ENCODE results near the gene C6orf132. TPM values are rescaled to one million over a fixed set of nuclear protein-coding genes. Genes with fewer than 3 reads are reported as not detected.

Gene C6orf132
- total RNA-seq, 1 donor from 2014 or later: 1.4 TPM

GRCh38 chr6:42182101-42182500 lies 39.7 kb upstream of the C6orf132 start:
- intact Hi-C loops (cut with micrococcal nuclease): no loop called here

GRCh38 chr6:42179945-42180313 lies 37.5 kb upstream of the C6orf132 start:
- H3K4me3 ChIP-seq: no peak overlapping the region
- no peak for TF ChIP-seq CTCF (IDR thresholded peaks at IDR 0.05; ENCODE audit: borderline replicate concordance)
- no peaks in the 10 kb centered on the region for H3K4me1 ChIP-seq
- peaks cover 23% of the 10 kb centered on the region for H3K27me3 ChIP-seq (ENCODE audit: low read depth)
- no peak overlapping the region for H3K27ac ChIP-seq (replicated peaks)
- H3K9me3 ChIP-seq (replicated peaks): no peaks in the 10 kb centered on the region
- H3K36me3 ChIP-seq: no peaks in the 10 kb centered on the region
- intact Hi-C loops (cut with micrococcal nuclease): no loop called here
- DNase-seq: no peak

More at GRCh38 chr6:42182101-42182500, 39.7 kb upstream of the C6orf132 start:
- no peak overlapping the region for H3K27ac ChIP-seq (replicated peaks)
- H3K4me3 ChIP-seq: no peak overlapping the region
- H3K4me1 ChIP-seq: no peaks in the 10 kb centered on the region
- no peak for TF ChIP-seq CTCF (IDR thresholded peaks at IDR 0.05; ENCODE audit: borderline replicate concordance)
- H3K36me3 ChIP-seq: no peaks in the 10 kb centered on the region
- H3K9me3 ChIP-seq (replicated peaks): no peaks in the 10 kb centered on the region
- DNase-seq: no peak
- peaks cover 23% of the 10 kb centered on the region for H3K27me3 ChIP-seq (ENCODE audit: low read depth)

GRCh38 chr6:42179261-42179944 lies 37.0 kb upstream of the C6orf132 start:
- Histone ChIP-seq H3K4me1 (no peaks in the 10 kb centered on the region), H3K9me3 (replicated peaks) (no peaks in the 10 kb centered on the region), H3K27ac (replicated peaks) (no peak overlapping the region), H3K27me3 (ENCODE audit: low read depth) (peaks cover 23% of the 10 kb centered on the region), H3K36me3 (no peaks in the 10 kb centered on the region), H3K4me3 (no peak overlapping the region)
- no peak for DNase-seq
- no peak for TF ChIP-seq CTCF (IDR thresholded peaks at IDR 0.05; ENCODE audit: borderline replicate concordance)
- intact Hi-C loops (cut with micrococcal nuclease): no loop called here

- no peak overlapping the region for H3K27ac ChIP-seq (replicated peaks)
- H3K4me3 ChIP-seq: no peak overlapping the region
- intact Hi-C loops (cut with micrococcal nuclease): no loop called here
- no peaks in the 10 kb centered on the region for H3K4me1 ChIP-seq
- H3K27me3 ChIP-seq (ENCODE audit: low read depth): peaks cover 23% of the 10 kb centered on the region
- TF ChIP-seq CTCF (IDR thresholded peaks at IDR 0.05; ENCODE audit: borderline replicate concordance): no peak
- H3K9me3 ChIP-seq (replicated peaks): no peaks in the 10 kb centered on the region
- no peak for DNase-seq
- H3K36me3 ChIP-seq: no peaks in the 10 kb centered on the region
Observed at GRCh38 chr6:42177514-42178364, 35.3 kb upstream of the C6orf132 start.

GRCh38 chr6:42176981-42177380 lies 34.6 kb upstream of the C6orf132 start:
- intact Hi-C loops (cut with micrococcal nuclease): no loop called here
- H3K4me1 ChIP-seq: no peaks in the 10 kb centered on the region
- H3K27ac ChIP-seq (replicated peaks): no peak overlapping the region
- peaks cover 23% of the 10 kb centered on the region for H3K27me3 ChIP-seq (ENCODE audit: low read depth)
- H3K36me3 ChIP-seq: no peaks in the 10 kb centered on the region
- TF ChIP-seq CTCF (IDR thresholded peaks at IDR 0.05; ENCODE audit: borderline replicate concordance): no peak
- DNase-seq: no peak
- no peaks in the 10 kb centered on the region for H3K9me3 ChIP-seq (replicated peaks)
- no peak overlapping the region for H3K4me3 ChIP-seq
